Endothelial cell of umbilical vein (primary cell): Measurements from ENCODE around the gene AP1M1. TPM values are rescaled to one million over a fixed set of nuclear protein-coding genes. Genes with fewer than 3 reads are reported as not detected.

Source experiments
- BruUV-seq: library from RNA; stranded (reverse); fragments of 400-500 nt; replicated peaks from 2 replicates; lab custom pipeline; 2021; lab: Mats Ljungman, UMichigan
- CTCF ChIA-PET: fragments of 300-600, 350-600 bp; sonication (Branson Sonifier 250); formaldehyde crosslinking; loops from one replicate; lab custom pipeline; 2021; ENCODE audit warnings: antibody characterized with exemption, inconsistent platforms; lab: Charles Lee
- POLR2A ChIA-PET: fragments of 300-600, 350-600 bp; sonication (Branson Sonifier 250); formaldehyde crosslinking; loops from one replicate; lab custom pipeline; 2021; ENCODE audit warnings: antibody characterized with exemption, inconsistent platforms; lab: Charles Lee
- DNase-seq: peaks from one replicate; pipeline ENCODE4 v3.0.0-alpha.2; 2011; ENCODE audit warnings: low read depth, low spot score
- FAIRE-seq: peaks from 2 replicates; lab custom pipeline; 2011; peaks lifted over from hg19 to GRCh38; lab: Jason Lieb, UNC
- H2AFZ ChIP-seq: 2 replicates; pipeline ENCODE4 v1.6.0; 2012; ENCODE audit warnings: low read depth, low read length, control low read depth, inconsistent platforms
- H3K27ac ChIP-seq: 2 replicates; pipeline ENCODE4 v1.5.1; 2011; ENCODE audit warnings: low read depth, mild to moderate bottlenecking, control low read depth, low read length, moderate library complexity; ENCODE audit not compliant: insufficient read depth
- H3K27me3 ChIP-seq, 2 experiments: 2 replicates each; pipeline versions ENCODE4 v1.6.0 to v1.6.1; 2011; ENCODE audit warnings: low read length in 2 of 2, mixed read lengths in 1 of 2; ENCODE audit not compliant: control insufficient read depth in 2 of 2, insufficient read depth in 2 of 2
- H3K36me3 ChIP-seq, 2 experiments: 2 replicates in 1 of 2; 3 replicates in 1 of 2; pipeline ENCODE4 v1.5.1; 2011; ENCODE audit warnings: low read length in 2 of 2, mild to moderate bottlenecking in 1 of 2, moderate library complexity in 1 of 2; ENCODE audit not compliant: control insufficient read depth in 2 of 2, insufficient read depth in 2 of 2; ENCODE audit errors: extremely low read depth in 1 of 2
- H3K4me1 ChIP-seq: 3 replicates; pipeline ENCODE4 v1.5.1; 2011; ENCODE audit warnings: mild to moderate bottlenecking, low read length; ENCODE audit not compliant: control insufficient read depth, insufficient read depth; ENCODE audit errors: extremely low read depth
- H3K4me2 ChIP-seq: 2 replicates; pipeline ENCODE4 v1.6.1; 2011; ENCODE audit warnings: low read length, control low read depth, mixed read lengths; ENCODE audit not compliant: insufficient read depth
- H3K4me3 ChIP-seq, 3 experiments: fragments of 200-600 bp in 1 of 3; sonication (generic), shearing (Covaris generic) in 1 of 3; replicated peaks in 1 of 3; 2 replicates each; pipeline ENCODE4 v1.5.1; 2011 to 2016; ENCODE audit warnings: control low read depth in 3 of 3, low read length in 3 of 3, mild to moderate bottlenecking in 2 of 3, inconsistent platforms in 1 of 3, low read depth in 1 of 3, moderate library complexity in 1 of 3; ENCODE audit not compliant: insufficient read depth in 1 of 3
- H3K79me2 ChIP-seq: 2 replicates; pipeline ENCODE4 v1.6.0; 2012; ENCODE audit warnings: low read length, inconsistent platforms; ENCODE audit not compliant: control insufficient read depth, insufficient read depth
- H3K9ac ChIP-seq: replicated peaks from 2 replicates; pipeline ENCODE3; 2011; ENCODE audit warnings: low read length, control low read depth; ENCODE audit not compliant: insufficient read depth; ENCODE audit errors: extremely low read depth
- H3K9me1 ChIP-seq: replicated peaks from 3 replicates; pipeline ENCODE4 v1.6.0; 2011; ENCODE audit warnings: mild to moderate bottlenecking, low read length; ENCODE audit not compliant: control insufficient read depth, insufficient read depth; ENCODE audit errors: extremely low read depth
- H3K9me3 ChIP-seq: replicated peaks from 2 replicates; pipeline ENCODE4 v1.5.1; 2012; ENCODE audit warnings: low read length, inconsistent platforms; ENCODE audit not compliant: control insufficient read depth, insufficient read depth
- H4K20me1 ChIP-seq: replicated peaks from 2 replicates; pipeline ENCODE3; 2011; ENCODE audit warnings: mild to moderate bottlenecking, low read length; ENCODE audit not compliant: control insufficient read depth, insufficient read depth; ENCODE audit errors: extremely low read depth
- EZH2 ChIP-seq: IDR thresholded peaks from 2 replicates; pipeline ENCODE4 v1.6.1; 2012; ENCODE audit warnings: borderline replicate concordance, low read depth, mild to moderate bottlenecking, moderate library complexity, low read length, inconsistent platforms; ENCODE audit not compliant: severe bottlenecking
- FOS ChIP-seq: IDR thresholded peaks from 2 replicates; pipeline ENCODE4 v1.6.1; 2011; ENCODE audit warnings: mild to moderate bottlenecking, low read length, moderate library complexity, borderline replicate concordance; ENCODE audit not compliant: insufficient read depth
- GATA2 ChIP-seq: IDR thresholded peaks from 2 replicates; pipeline ENCODE4 v1.7.0; 2011; ENCODE audit warnings: low read depth, mild to moderate bottlenecking, moderate library complexity, mixed read lengths, low read length; ENCODE audit not compliant: insufficient read length, insufficient read depth
- JUN ChIP-seq: IDR thresholded peaks from 2 replicates; pipeline ENCODE4 v1.6.1; 2011; ENCODE audit warnings: borderline replicate concordance, low read depth; ENCODE audit not compliant: insufficient read length, insufficient read depth
- MYC ChIP-seq: IDR thresholded peaks from one replicate; pipeline ENCODE4 v1.6.1; 2011; ENCODE audit warnings: mild to moderate bottlenecking, low read depth, low read length
- POLR2A ChIP-seq: IDR thresholded peaks from 2 replicates; pipeline ENCODE4 v1.6.1; 2012; ENCODE audit warnings: low read depth, mild to moderate bottlenecking, control low read depth, low read length
- POLR2AphosphoS5 ChIP-seq: IDR thresholded peaks from 2 replicates; pipeline ENCODE4 v1.6.1; 2012; ENCODE audit warnings: low read depth, mild to moderate bottlenecking, control low read depth, low read length, moderate library complexity; ENCODE audit not compliant: insufficient read depth
- dilution Hi-C: fragments of 300-500 bp; cut with MboI; formaldehyde crosslinking; loops from one replicate; pipeline ENCODE4 v1.15.0; 2019; ENCODE audit warnings: low sequenced_read_pairs; ENCODE audit not compliant: extremely low pct_ligation_motif_present
- intact Hi-C: fragments of 100-400 bp; cut with micrococcal nuclease; formaldehyde crosslinking; loops from one replicate; pipeline ENCODE4 v1.10.0; 2022
- polyA plus RNA-seq, 4 experiments: library from polyadenylated mRNA; depleted of rRNA in 3 of 4; stranded (reverse) in 3 of 4; unstranded in 1 of 4; fragments of >200 nt; gene quantifications; 2 replicates each; pipeline versions ENCODE4 v1.2.1 to v1.2.3, GENCODE V29; 2011 to 2012; ENCODE audit warnings: missing spikeins in 1 of 4
- total RNA-seq: library from RNA; stranded (reverse); gene quantifications from 2 replicates; pipeline ENCODE4 v1.2.3, GENCODE V29; 2021
- TF ChIP-seq, protein P1 (sequence below), 2 donors: IDR thresholded peaks; 1 replicate in 1 of 2; 2 replicates in 1 of 2; pipeline ENCODE4 v1.5.1; 2011; ENCODE audit warnings: low read length in 2 of 2, mild to moderate bottlenecking in 2 of 2, moderate library complexity in 2 of 2, control low read depth in 1 of 2, inconsistent platforms in 1 of 2, low read depth in 1 of 2; ENCODE audit not compliant: insufficient read depth in 1 of 2; ENCODE audit errors: extremely low read depth in 1 of 2
- TF ChIP-seq, protein P2 (sequence below): IDR thresholded peaks from 2 replicates; pipeline ENCODE4 v1.6.1; 2011; ENCODE audit not compliant: insufficient read depth, insufficient read length

Gene AP1M1
- total and polyA plus RNA-seq, 2 donors (not counting 3 experiments of a cell fraction or from before 2014, with no cell fraction given), result 99.3 to 129 TPM

DNA sequence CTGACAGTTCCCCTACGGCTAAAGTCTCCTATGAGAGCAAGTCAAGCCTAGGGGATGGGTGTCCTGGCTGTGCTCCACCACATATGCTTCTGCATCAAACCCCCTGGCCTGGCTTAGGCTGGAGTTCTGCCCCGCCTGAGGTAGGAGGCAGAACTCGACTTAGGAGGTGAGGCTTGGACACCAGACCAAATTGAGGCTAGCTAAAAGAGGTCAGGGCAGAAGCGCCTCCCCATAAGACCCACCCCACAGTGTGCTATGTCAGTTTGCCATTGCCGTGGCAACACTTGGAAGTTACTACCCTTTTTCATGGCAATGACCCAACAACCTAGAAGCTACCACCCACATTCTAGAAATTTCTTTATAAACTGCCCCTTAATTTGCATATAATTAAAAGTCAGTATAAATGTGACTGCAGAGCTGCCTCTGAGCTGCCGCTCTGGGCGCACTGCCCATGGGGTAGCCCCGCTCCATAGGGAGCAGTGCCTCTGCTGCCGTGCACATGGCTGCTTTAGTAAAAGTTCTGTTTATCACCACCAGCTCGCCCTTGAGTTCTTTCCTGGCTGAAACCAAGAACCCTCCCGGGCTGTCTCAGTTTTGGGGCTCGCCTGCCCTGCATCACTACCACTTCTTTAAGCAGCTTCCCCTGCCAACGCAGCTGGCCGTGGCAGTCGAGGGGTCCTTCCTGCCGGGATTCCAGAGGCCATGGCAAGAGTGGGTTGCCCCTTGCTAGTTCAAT, 20.2 kb downstream of the AP1M1 start:
- Histone ChIP-seq H3K9me1 (no peaks in the 10 kb centered on the region), H3K79me2 (peaks cover 24% of the 10 kb centered on the region), H3K4me1 (no peaks in the 10 kb centered on the region), H4K20me1 (no peaks in the 10 kb centered on the region), H2AFZ (no peak overlapping the region), H3K9ac (no peak overlapping the region), H3K27me3 (no peaks in the 10 kb centered on the region), H3K9me3 (peaks cover 5% of the 10 kb centered on the region), H3K4me2 (no peak overlapping the region), H3K36me3 (peaks cover 5 to 10% of the 10 kb centered on the region in 2 experiments), H3K4me3 (no peak overlapping the region), H3K27ac (no peak overlapping the region)
- ChIA-PET POLR2A (no interaction called here), CTCF (no interaction called here)
- DNase-seq (no peak), FAIRE-seq (no peak)
- BruUV-seq, result no TSS peak
- TF ChIP-seq POLR2AphosphoS5, result no peak
- TF ChIP-seq JUN, result no peak
- no peak for TF ChIP-seq GATA2
- dilution Hi-C loops, result loop anchor here (25.0 kb wide), 1 partner anchor 144 kb away; no protein-coding TSS in a partner anchor
- intact Hi-C loops, result no loop called here

DNA sequence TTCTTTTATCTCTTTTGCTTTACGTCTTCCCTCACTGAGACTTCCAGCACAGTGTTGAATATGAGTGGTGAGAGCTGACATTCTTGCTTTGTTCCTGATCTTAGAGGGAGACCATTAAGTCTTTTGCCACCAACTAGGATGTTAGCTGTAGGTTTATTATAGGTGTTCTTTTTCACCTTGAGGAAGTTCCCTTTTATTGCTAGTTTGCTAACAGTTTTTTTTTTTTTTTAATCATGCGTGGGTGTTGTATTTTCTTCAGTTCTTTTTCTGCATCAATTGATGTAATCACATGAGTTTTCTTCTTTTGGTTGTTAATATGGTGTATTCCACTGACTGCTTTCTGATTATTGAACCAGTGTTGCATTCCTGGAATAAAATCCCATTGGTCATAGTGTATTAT, 21.1 kb downstream of the AP1M1 start:
- H3K4me1 ChIP-seq, result no peaks in the 10 kb centered on the region
- peaks cover 11 to 14% of the 10 kb centered on the region in 2 experiments for H3K36me3 ChIP-seq
- H3K27me3 ChIP-seq, result no peaks in the 10 kb centered on the region
- intact Hi-C loops (no loop called here), dilution Hi-C loops (loop anchor here (25.0 kb wide), 1 partner anchor 143 kb away; no protein-coding TSS in a partner anchor)
- peaks cover 5% of the 10 kb centered on the region for H3K9me3 ChIP-seq
- no peaks in the 10 kb centered on the region for H4K20me1 ChIP-seq
- H3K27ac ChIP-seq, result no peak overlapping the region
- H2AFZ ChIP-seq, result no peak overlapping the region
- no peak overlapping the region for H3K4me2 ChIP-seq
- ChIA-PET POLR2A (interaction anchor here (0.7 kb wide), 1 partner anchor 278 kb away, joined by 4 read pairs; no protein-coding TSS in a partner anchor), CTCF (no interaction called here)
- no peak overlapping the region for H3K4me3 ChIP-seq
- DNase-seq (no peak), FAIRE-seq (no peak)
- TF ChIP-seq MYC (no peak), JUN (no peak), POLR2AphosphoS5 (no peak), GATA2 (no peak), FOS (no peak), EZH2 (no peak), POLR2A (no peak)
- TF ChIP-seq, protein P1, sequence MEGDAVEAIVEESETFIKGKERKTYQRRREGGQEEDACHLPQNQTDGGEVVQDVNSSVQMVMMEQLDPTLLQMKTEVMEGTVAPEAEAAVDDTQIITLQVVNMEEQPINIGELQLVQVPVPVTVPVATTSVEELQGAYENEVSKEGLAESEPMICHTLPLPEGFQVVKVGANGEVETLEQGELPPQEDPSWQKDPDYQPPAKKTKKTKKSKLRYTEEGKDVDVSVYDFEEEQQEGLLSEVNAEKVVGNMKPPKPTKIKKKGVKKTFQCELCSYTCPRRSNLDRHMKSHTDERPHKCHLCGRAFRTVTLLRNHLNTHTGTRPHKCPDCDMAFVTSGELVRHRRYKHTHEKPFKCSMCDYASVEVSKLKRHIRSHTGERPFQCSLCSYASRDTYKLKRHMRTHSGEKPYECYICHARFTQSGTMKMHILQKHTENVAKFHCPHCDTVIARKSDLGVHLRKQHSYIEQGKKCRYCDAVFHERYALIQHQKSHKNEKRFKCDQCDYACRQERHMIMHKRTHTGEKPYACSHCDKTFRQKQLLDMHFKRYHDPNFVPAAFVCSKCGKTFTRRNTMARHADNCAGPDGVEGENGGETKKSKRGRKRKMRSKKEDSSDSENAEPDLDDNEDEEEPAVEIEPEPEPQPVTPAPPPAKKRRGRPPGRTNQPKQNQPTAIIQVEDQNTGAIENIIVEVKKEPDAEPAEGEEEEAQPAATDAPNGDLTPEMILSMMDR (IDR thresholded peaks at IDR 0.05; ENCODE audit: extremely low read depth in 1 of 2, insufficient read depth in 1 of 2, low read depth in 1 of 2, low read length in 2 of 2), result no peak
- TF ChIP-seq, protein P2, sequence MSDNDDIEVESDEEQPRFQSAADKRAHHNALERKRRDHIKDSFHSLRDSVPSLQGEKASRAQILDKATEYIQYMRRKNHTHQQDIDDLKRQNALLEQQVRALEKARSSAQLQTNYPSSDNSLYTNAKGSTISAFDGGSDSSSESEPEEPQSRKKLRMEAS, result no peak
- peaks cover 19% of the 10 kb centered on the region for H3K79me2 ChIP-seq
- H3K9ac ChIP-seq, result no peak overlapping the region
- BruUV-seq, result no TSS peak
- no peaks in the 10 kb centered on the region for H3K9me1 ChIP-seq
